Esophagus muscularis mucosa (tissue), 4 donors: Measurements from ENCODE around the gene ARMC2. TPM values are rescaled to one million over a fixed set of nuclear protein-coding genes. Genes with fewer than 3 reads are reported as not detected.

Source experiments
- DNase-seq: peaks from one replicate; pipeline ENCODE4 v3.0.0-alpha.2; 2017; ENCODE audit errors: extremely low spot score
- H3K27ac ChIP-seq, 4 donors: fragments of 200-600 bp; sonication (generic); replicated peaks in 1 of 4; 1 replicate in 3 of 4; 2 replicates in 1 of 4; pipeline ENCODE4 v1.5.1; 2016 to 2019; ENCODE audit warnings: mild to moderate bottlenecking in 1 of 4
- H3K27me3 ChIP-seq, 4 donors: fragments of 200-600 bp; sonication (generic); one replicate each; pipeline versions ENCODE4 v1.5.1 to v1.6.0; 2016 to 2019
- H3K36me3 ChIP-seq, 4 donors: fragments of 200-600 bp; sonication (generic); one replicate each; pipeline ENCODE4 v1.5.1; 2016 to 2019
- H3K4me1 ChIP-seq, 4 donors: fragments of 200-600 bp; sonication (generic); one replicate each; pipeline ENCODE4 v1.5.1; 2016 to 2019
- H3K4me3 ChIP-seq, 4 donors: fragments of 200-600 bp; sonication (generic); 1 replicate in 2 of 4; 2 replicates in 2 of 4; pipeline ENCODE4 v1.5.1; 2016 to 2019; ENCODE audit warnings: mild to moderate bottlenecking in 4 of 4, moderate library complexity in 1 of 4
- H3K9me3 ChIP-seq, 4 donors: fragments of 200-600 bp; sonication (generic); 1 replicate in 3 of 4; 2 replicates in 1 of 4; pipeline ENCODE4 v1.5.1; 2016 to 2019
- EP300 ChIP-seq: sonication (generic); formaldehyde crosslinking; IDR thresholded peaks from one replicate; pipeline ENCODE4 v1.6.1; 2017; ENCODE audit warnings: antibody characterized with exemption
- POLR2A ChIP-seq: fragments of 450-650 bp; IDR thresholded peaks from one replicate; pipeline ENCODE4 v1.6.1; 2017; ENCODE audit warnings: antibody characterized with exemption, moderate library complexity, mild to moderate bottlenecking, low read depth
- POLR2AphosphoS5 ChIP-seq, 2 donors: sonication (generic); formaldehyde crosslinking; IDR thresholded peaks; one replicate each; pipeline ENCODE4 v1.6.1; 2017; ENCODE audit warnings: antibody characterized with exemption in 2 of 2
- WGBS: methylation state at CpG from one replicate; pipeline ENCODE4 v1.1.5; 2018; 5-methylcytosine and 5-hydroxymethylcytosine counted together
- intact Hi-C: fragments of 100-400 bp; cut with DNase I; formaldehyde crosslinking; loops from one replicate; pipeline ENCODE4 v1.15.1; 2023
- total RNA-seq, 4 donors: library from RNA; depleted of rRNA; stranded (reverse); fragments of >200 nt; gene quantifications; one replicate each; pipeline versions ENCODE4 v1.1.0 to v1.2.1, GENCODE V29; 2016
- TF ChIP-seq, protein P1 (sequence below), 3 experiments: fragments of 200-600 bp in 2 of 3; fragments of 450-650 bp in 1 of 3; sonication (generic) in 2 of 3; IDR thresholded peaks; one replicate each; pipeline ENCODE4 v1.5.1; 2017 to 2019; ENCODE audit warnings: antibody characterized with exemption in 3 of 3, mild to moderate bottlenecking in 2 of 3, moderate library complexity in 1 of 3

Gene ARMC2
- total RNA-seq, 4 donors from 2014 or later = 2.1 to 5.1 (median 3.2) TPM

GRCh38 chr6:108902382-108902792 lies 54.2 kb downstream of the ARMC2 start:
- Histone ChIP-seq H3K36me3 (peaks cover 0 to 7% (median 0%) of the 10 kb centered on the region in 4 donors), H3K27me3 (no peaks in the 10 kb centered on the region), H3K9me3 (no peaks in the 10 kb centered on the region), H3K27ac (peak overlapping the region in 1 of 4 donors; percentile 17), H3K4me3 (no peak overlapping the region), H3K4me1 (peaks cover 0 to 10% (median 6%) of the 10 kb centered on the region in 4 donors)
- no peak for DNase-seq
- TF ChIP-seq POLR2A (no peak), POLR2AphosphoS5 (IDR thresholded peaks at IDR 0.05) (no peak), EP300 (no peak)
- TF ChIP-seq, protein P1, sequence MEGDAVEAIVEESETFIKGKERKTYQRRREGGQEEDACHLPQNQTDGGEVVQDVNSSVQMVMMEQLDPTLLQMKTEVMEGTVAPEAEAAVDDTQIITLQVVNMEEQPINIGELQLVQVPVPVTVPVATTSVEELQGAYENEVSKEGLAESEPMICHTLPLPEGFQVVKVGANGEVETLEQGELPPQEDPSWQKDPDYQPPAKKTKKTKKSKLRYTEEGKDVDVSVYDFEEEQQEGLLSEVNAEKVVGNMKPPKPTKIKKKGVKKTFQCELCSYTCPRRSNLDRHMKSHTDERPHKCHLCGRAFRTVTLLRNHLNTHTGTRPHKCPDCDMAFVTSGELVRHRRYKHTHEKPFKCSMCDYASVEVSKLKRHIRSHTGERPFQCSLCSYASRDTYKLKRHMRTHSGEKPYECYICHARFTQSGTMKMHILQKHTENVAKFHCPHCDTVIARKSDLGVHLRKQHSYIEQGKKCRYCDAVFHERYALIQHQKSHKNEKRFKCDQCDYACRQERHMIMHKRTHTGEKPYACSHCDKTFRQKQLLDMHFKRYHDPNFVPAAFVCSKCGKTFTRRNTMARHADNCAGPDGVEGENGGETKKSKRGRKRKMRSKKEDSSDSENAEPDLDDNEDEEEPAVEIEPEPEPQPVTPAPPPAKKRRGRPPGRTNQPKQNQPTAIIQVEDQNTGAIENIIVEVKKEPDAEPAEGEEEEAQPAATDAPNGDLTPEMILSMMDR (IDR thresholded peaks at IDR 0.05) = no peak
- intact Hi-C loops = no loop called here

DNA sequence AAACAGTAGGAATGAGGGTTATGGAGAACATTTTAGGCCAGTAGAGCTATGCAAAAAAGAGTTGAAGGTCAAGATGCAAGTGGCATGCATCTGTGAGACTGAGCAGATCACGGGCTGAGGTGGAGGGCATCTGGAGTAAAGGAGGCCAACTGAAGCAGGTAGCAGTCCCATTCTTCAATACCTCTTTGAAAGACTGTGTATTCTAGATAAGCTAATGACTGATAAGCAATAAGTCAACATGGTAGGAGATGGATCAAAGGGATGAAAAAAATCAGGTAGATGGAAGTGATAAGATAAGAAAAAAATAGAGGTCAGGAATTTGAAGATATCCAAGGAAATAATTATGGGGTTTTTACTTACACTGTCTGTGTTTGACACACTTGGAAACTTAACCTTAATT lies 55.6 kb downstream of the ARMC2 start:
- Histone ChIP-seq H3K27ac (no peak overlapping the region), H3K36me3 (peaks cover 0 to 7% (median 0%) of the 10 kb centered on the region in 4 donors), H3K4me3 (no peak overlapping the region), H3K27me3 (no peaks in the 10 kb centered on the region), H3K4me1 (peaks cover 0 to 10% (median 6%) of the 10 kb centered on the region in 4 donors), H3K9me3 (no peaks in the 10 kb centered on the region)
- intact Hi-C loops = no loop called here
- TF ChIP-seq POLR2AphosphoS5 (IDR thresholded peaks at IDR 0.05) = no peak
- no peak for TF ChIP-seq POLR2A
- no peak for TF ChIP-seq EP300
- TF ChIP-seq, protein P1 (IDR thresholded peaks at IDR 0.05) = no peak
- DNase-seq = no peak
- WGBS = 84% methylated on average over 1 of the region's 1 CpG

- no peaks in the 10 kb centered on the region for H3K9me3 ChIP-seq
- TF ChIP-seq, protein P1 (IDR thresholded peaks at IDR 0.05) = no peak
- TF ChIP-seq POLR2A (no peak), EP300 (no peak), POLR2AphosphoS5 (IDR thresholded peaks at IDR 0.05) (no peak)
- no peaks in the 10 kb centered on the region for H3K27me3 ChIP-seq
- H3K4me1 ChIP-seq = peaks cover 0 to 10% (median 6%) of the 10 kb centered on the region in 4 donors
- H3K36me3 ChIP-seq = peaks cover 0 to 7% (median 0%) of the 10 kb centered on the region in 4 donors
- no peak overlapping the region for H3K4me3 ChIP-seq
- no peak overlapping the region for H3K27ac ChIP-seq
- WGBS = 80% methylated on average over 3 of the region's 3 CpGs
- DNase-seq = no peak
- intact Hi-C loops = no loop called here
These were observed 56.5 kb downstream of the ARMC2 start for GRCh38 chr6:108904741-108905140.

GRCh38 chr6:108914235-108915022 lies 66.2 kb downstream of the ARMC2 start:
- no peaks in the 10 kb centered on the region for H3K27me3 ChIP-seq
- no peaks in the 10 kb centered on the region for H3K36me3 ChIP-seq
- no peaks in the 10 kb centered on the region for H3K9me3 ChIP-seq
- H3K4me1 ChIP-seq = peaks cover 0 to 9% (median 2%) of the 10 kb centered on the region in 4 donors
- H3K27ac ChIP-seq = peak overlapping the region in 3 of 4 donors; percentile 22 to 25 (median 23)
- intact Hi-C loops = no loop called here
- no peak for DNase-seq
- TF ChIP-seq, protein P1 (IDR thresholded peaks at IDR 0.05) = peak in 1 of 3 experiments; percentile 38
- TF ChIP-seq POLR2A (no peak), POLR2AphosphoS5 (IDR thresholded peaks at IDR 0.05) (peak; percentile 37 to 51)
- H3K4me3 ChIP-seq = no peak overlapping the region
- WGBS = 50% methylated on average over 4 of the region's 4 CpGs
